ENCODE data around the gene KRTAP10-4.

KRTAP10-4 gene

GRCh38 chr21:44617071-44617501 is 43.6 kb downstream of the KRTAP10-4 start:
- DNase-seq (ENCODE audit: low read depth): no peak

- DNase-seq (ENCODE audit: low read depth): peak; percentile 4
Observed at GRCh38 chr21:44618504-44618903, 45.0 kb downstream of the KRTAP10-4 start.

GRCh38 chr21:44618909-44619308 is 45.4 kb downstream of the KRTAP10-4 start:
- no peak for DNase-seq (ENCODE audit: low read depth)

- DNase-seq (ENCODE audit: low read depth): no peak
Observed at GRCh38 chr21:44619886-44620285, 46.4 kb downstream of the KRTAP10-4 start.

GRCh38 chr21:44623575-44623974 is 50.0 kb downstream of the KRTAP10-4 start:
- no peak for DNase-seq (ENCODE audit: low read depth)

Measured in ELR (cell line).